Esophagus muscularis mucosa (tissue), 4 donors: Measurements from ENCODE around the gene SLC35G4. TPM values are rescaled to one million over a fixed set of nuclear protein-coding genes. Genes with fewer than 3 reads are reported as not detected.

Experiments used
- DNase-seq: peaks from one replicate; pipeline ENCODE4 v3.0.0-alpha.2; 2017; ENCODE audit errors: extremely low spot score
- H3K27ac ChIP-seq, 4 donors: fragments of 200-600 bp; sonication (generic); replicated peaks in 1 of 4; 1 replicate in 3 of 4; 2 replicates in 1 of 4; pipeline ENCODE4 v1.5.1; 2016 to 2019; ENCODE audit warnings: mild to moderate bottlenecking in 1 of 4
- H3K27me3 ChIP-seq, 4 donors: fragments of 200-600 bp; sonication (generic); one replicate each; pipeline versions ENCODE4 v1.5.1 to v1.6.0; 2016 to 2019
- H3K36me3 ChIP-seq, 4 donors: fragments of 200-600 bp; sonication (generic); one replicate each; pipeline ENCODE4 v1.5.1; 2016 to 2019
- H3K4me1 ChIP-seq, 4 donors: fragments of 200-600 bp; sonication (generic); one replicate each; pipeline ENCODE4 v1.5.1; 2016 to 2019
- H3K4me3 ChIP-seq, 4 donors: fragments of 200-600 bp; sonication (generic); 1 replicate in 2 of 4; 2 replicates in 2 of 4; pipeline ENCODE4 v1.5.1; 2016 to 2019; ENCODE audit warnings: mild to moderate bottlenecking in 4 of 4, moderate library complexity in 1 of 4
- H3K9me3 ChIP-seq, 4 donors: fragments of 200-600 bp; sonication (generic); 1 replicate in 3 of 4; 2 replicates in 1 of 4; pipeline ENCODE4 v1.5.1; 2016 to 2019
- CTCF ChIP-seq, 3 experiments: fragments of 200-600 bp in 2 of 3; fragments of 450-650 bp in 1 of 3; sonication (generic) in 2 of 3; IDR thresholded peaks; one replicate each; pipeline ENCODE4 v1.5.1; 2017 to 2019; ENCODE audit warnings: antibody characterized with exemption in 3 of 3, mild to moderate bottlenecking in 2 of 3, moderate library complexity in 1 of 3
- EP300 ChIP-seq: sonication (generic); formaldehyde crosslinking; IDR thresholded peaks from one replicate; pipeline ENCODE4 v1.6.1; 2017; ENCODE audit warnings: antibody characterized with exemption
- POLR2A ChIP-seq: fragments of 450-650 bp; IDR thresholded peaks from one replicate; pipeline ENCODE4 v1.6.1; 2017; ENCODE audit warnings: antibody characterized with exemption, moderate library complexity, mild to moderate bottlenecking, low read depth
- POLR2AphosphoS5 ChIP-seq, 2 donors: sonication (generic); formaldehyde crosslinking; IDR thresholded peaks; one replicate each; pipeline ENCODE4 v1.6.1; 2017; ENCODE audit warnings: antibody characterized with exemption in 2 of 2
- WGBS: methylation state at CpG from one replicate; pipeline ENCODE4 v1.1.5; 2018; 5-methylcytosine and 5-hydroxymethylcytosine counted together
- intact Hi-C: fragments of 100-400 bp; cut with DNase I; formaldehyde crosslinking; loops from one replicate; pipeline ENCODE4 v1.15.1; 2023
- total RNA-seq, 4 donors: library from RNA; depleted of rRNA; stranded (reverse); fragments of >200 nt; gene quantifications; one replicate each; pipeline versions ENCODE4 v1.1.0 to v1.2.1, GENCODE V29; 2016

Gene SLC35G4
- total RNA-seq, 4 donors from 2014 or later = not detected

GRCh38 chr18:11653521-11653920 is 44.1 kb downstream of the SLC35G4 start:
- H3K4me1 ChIP-seq = peaks cover 0 to 8% (median 6%) of the 10 kb centered on the region in 4 donors
- DNase-seq = peak; percentile 79
- H3K9me3 ChIP-seq = peaks cover 0 to 15% (median 6%) of the 10 kb centered on the region in 4 donors
- H3K27me3 ChIP-seq = peaks cover 0 to 37% (median 0%) of the 10 kb centered on the region in 4 donors
- WGBS = 87% methylated on average over 7 of the region's 10 CpGs
- H3K27ac ChIP-seq = no peak overlapping the region
- no peak for TF ChIP-seq POLR2A
- no peak for TF ChIP-seq EP300
- TF ChIP-seq CTCF (IDR thresholded peaks at IDR 0.05) = no peak
- TF ChIP-seq POLR2AphosphoS5 (IDR thresholded peaks at IDR 0.05) = no peak
- H3K4me3 ChIP-seq = no peak overlapping the region
- intact Hi-C loops = loop anchor here (10.0 kb wide), 1 partner anchor 581 kb away; no protein-coding TSS in a partner anchor
- H3K36me3 ChIP-seq = no peaks in the 10 kb centered on the region

- peak overlapping the region in 1 of 4 donors; percentile 27 for H3K4me3 ChIP-seq
- peak; percentile 87 for DNase-seq
- H3K9me3 ChIP-seq = peaks cover 0 to 3% (median under 1%) of the 10 kb centered on the region in 4 donors
- peaks cover 0 to 46% (median 0%) of the 10 kb centered on the region in 4 donors for H3K27me3 ChIP-seq
- no peaks in the 10 kb centered on the region for H3K36me3 ChIP-seq
- H3K4me1 ChIP-seq = peaks cover 0 to 8% (median 6%) of the 10 kb centered on the region in 4 donors
- H3K27ac ChIP-seq = no peak overlapping the region
- 41% methylated on average over 28 of the region's 32 CpGs for WGBS
- intact Hi-C loops = loop anchor here (10.0 kb wide), 1 partner anchor 580 kb away; no protein-coding TSS in a partner anchor
- TF ChIP-seq POLR2A = no peak
- no peak for TF ChIP-seq POLR2AphosphoS5 (IDR thresholded peaks at IDR 0.05)
- TF ChIP-seq EP300 = no peak
- TF ChIP-seq CTCF (IDR thresholded peaks at IDR 0.05) = peak; percentile 51 to 70 (median 65)
Measured at GRCh38 chr18:11654736-11655605, 45.6 kb downstream of the SLC35G4 start.

- 20% methylated on average over 5 of the region's 5 CpGs for WGBS
- H3K9me3 ChIP-seq = no peaks in the 10 kb centered on the region
- peak; percentile 79 for DNase-seq
- no peak overlapping the region for H3K27ac ChIP-seq
- H3K36me3 ChIP-seq = no peaks in the 10 kb centered on the region
- H3K4me3 ChIP-seq = peak overlapping the region in 1 of 4 donors; percentile 27
- TF ChIP-seq EP300 = no peak
- no peak for TF ChIP-seq POLR2A
- no peak for TF ChIP-seq CTCF (IDR thresholded peaks at IDR 0.05)
- no peak for TF ChIP-seq POLR2AphosphoS5 (IDR thresholded peaks at IDR 0.05)
- H3K27me3 ChIP-seq = peaks cover 0 to 49% (median 0%) of the 10 kb centered on the region in 4 donors
- intact Hi-C loops = loop anchor here (10.0 kb wide), 1 partner anchor 579 kb away; no protein-coding TSS in a partner anchor
- peaks cover 0 to 8% (median 6%) of the 10 kb centered on the region in 4 donors for H3K4me1 ChIP-seq
Measured at GRCh38 chr18:11655606-11655932, 46.2 kb downstream of the SLC35G4 start.

GRCh38 chr18:11657152-11657551 is 47.8 kb downstream of the SLC35G4 start:
- intact Hi-C loops = loop anchor here (10.0 kb wide), 1 partner anchor 578 kb away; no protein-coding TSS in a partner anchor
- TF ChIP-seq POLR2AphosphoS5 (IDR thresholded peaks at IDR 0.05) = no peak
- TF ChIP-seq POLR2A = no peak
- TF ChIP-seq CTCF (IDR thresholded peaks at IDR 0.05) = no peak
- TF ChIP-seq EP300 = no peak
- Histone ChIP-seq H3K36me3 (no peaks in the 10 kb centered on the region), H3K9me3 (no peaks in the 10 kb centered on the region), H3K27ac (no peak overlapping the region), H3K4me1 (peaks cover 0 to 8% (median 6%) of the 10 kb centered on the region in 4 donors), H3K4me3 (no peak overlapping the region), H3K27me3 (peaks cover 0 to 62% (median 0%) of the 10 kb centered on the region in 4 donors)
- DNase-seq = no peak
- WGBS = 83% methylated on average over 9 of the region's 9 CpGs
